A549 (cell line): ENCODE results near the gene EDEM1. TPM values are rescaled to one million over a fixed set of nuclear protein-coding genes. Genes with fewer than 3 reads are reported as not detected.

Experiments used
- ATAC-seq, 2 experiments: fragments of 200-7000 bp in 1 of 2; fragments of >200 bp in 1 of 2; cut with Nextera tagmentation in 1 of 2; cut with Tn5 transposase in 1 of 2; 3 replicates each; pipeline versions ENCODE4 v1.8.0 to v1.9.1; 2018 to 2020; ENCODE audit warnings: mild to moderate bottlenecking in 1 of 2, moderate library complexity in 1 of 2
- CTCF ChIA-PET: fragments of 300-600 bp; sonication (Branson Sonifier 250); formaldehyde crosslinking; extraction: SDS; loops from one replicate; lab custom pipeline; 2021; ENCODE audit warnings: antibody characterized with exemption, inconsistent platforms; lab: Yijun Ruan, JAX
- POLR2A ChIA-PET: fragments of 350-600 bp; formaldehyde crosslinking; extraction: SDS; loops from one replicate; lab custom pipeline; 2021; ENCODE audit warnings: antibody characterized with exemption, inconsistent platforms; lab: Yijun Ruan, JAX
- DNase-seq, 2 experiments: peaks; one replicate each; pipeline versions ENCODE4 v3.0.0 to v3.0.0-alpha.2; 2011 to 2016; ENCODE audit warnings: low read depth in 1 of 2, low spot score in 1 of 2
- FAIRE-seq: peaks from 2 replicates; lab custom pipeline; 2011; peaks lifted over from hg19 to GRCh38; lab: Jason Lieb, UNC
- H3K27ac ChIP-seq, 2 experiments: fragments of >200 bp; sonication (Bioruptor Twin); formaldehyde crosslinking; 3 replicates each; pipeline ENCODE4 v1.5.1; 2016 to 2017
- H3K4me1 ChIP-seq: fragments of >200 bp; sonication (Bioruptor Twin); formaldehyde crosslinking; 3 replicates; pipeline ENCODE4 v1.6.1; 2016
- H3K4me2 ChIP-seq: fragments of >200 bp; sonication (Bioruptor Twin); formaldehyde crosslinking; 3 replicates; pipeline ENCODE4 v1.6.1; 2016
- H3K4me3 ChIP-seq: fragments of >200 bp; sonication (Bioruptor Twin); formaldehyde crosslinking; 3 replicates; pipeline ENCODE4 v1.5.1; 2016
- H3K9me3 ChIP-seq: fragments of >200 bp; sonication (Bioruptor Twin); formaldehyde crosslinking; 3 replicates; pipeline ENCODE4 v1.6.1; 2016
- BHLHE40 ChIP-seq: IDR thresholded peaks from 2 replicates; pipeline ENCODE4 v1.6.1; 2012; ENCODE audit warnings: low read depth, low read length, inconsistent platforms
- EHMT2 ChIP-seq: fragments of 200-600 bp; sonication (generic); IDR thresholded peaks from 2 replicates; pipeline ENCODE4 v1.6.1; 2016; ENCODE audit warnings: antibody characterized with exemption, low read depth, mild to moderate bottlenecking, moderate library complexity
- ESRRA ChIP-seq: fragments of 150-350 bp; IDR thresholded peaks from 2 replicates; pipeline ENCODE4 v1.6.1; 2014; ENCODE audit warnings: mild to moderate bottlenecking, low read length, borderline replicate concordance
- FOSB ChIP-seq: fragments of 250-450 bp; sonication (Bioruptor Pico); IDR thresholded peaks from 2 replicates; pipeline ENCODE4 v1.5.0; 2020; ENCODE audit warnings: mild to moderate bottlenecking, moderate library complexity
- FOSL2 ChIP-seq, 2 experiments: fragments of 450-650 bp in 1 of 2; fragments of >200 bp in 1 of 2; sonication (Bioruptor Twin) in 1 of 2; formaldehyde crosslinking; IDR thresholded peaks; 2 replicates each; pipeline versions ENCODE4 v1.5.0 to v1.6.1; 2016 to 2020; ENCODE audit warnings: mild to moderate bottlenecking in 1 of 2, moderate library complexity in 1 of 2
- FOXS1 ChIP-seq: fragments of 250-450 bp; sonication (Bioruptor Pico); IDR thresholded peaks from 2 replicates; pipeline ENCODE4 v1.5.0; 2020; ENCODE audit warnings: mild to moderate bottlenecking, moderate library complexity
- GATA3 ChIP-seq: IDR thresholded peaks from 2 replicates; pipeline ENCODE4 v1.6.1; 2012; ENCODE audit warnings: borderline replicate concordance
- HOXB13 ChIP-seq: fragments of 250-450 bp; sonication (Bioruptor Pico); IDR thresholded peaks from 2 replicates; pipeline ENCODE4 v1.5.0; 2020; ENCODE audit warnings: low read depth, mild to moderate bottlenecking, moderate library complexity
- HOXB5 ChIP-seq: fragments of 250-450 bp; sonication (Bioruptor Pico); IDR thresholded peaks from 2 replicates; pipeline ENCODE4 v1.5.0; 2020; ENCODE audit warnings: mild to moderate bottlenecking, moderate library complexity
- JUN ChIP-seq, 2 experiments: fragments of >200 bp; sonication (Bioruptor Twin); formaldehyde crosslinking; IDR thresholded peaks; 2 replicates in 1 of 2; 3 replicates in 1 of 2; pipeline ENCODE4 v1.6.1; 2016 to 2017
- JUNB ChIP-seq: fragments of >200 bp; sonication (Bioruptor Twin); formaldehyde crosslinking; IDR thresholded peaks from 2 replicates; pipeline ENCODE4 v1.6.1; 2016
- KDM5A ChIP-seq: fragments of 200-600 bp; sonication (generic); IDR thresholded peaks from 2 replicates; pipeline ENCODE4 v1.6.1; 2016; ENCODE audit warnings: antibody characterized with exemption, mild to moderate bottlenecking
- MAFK ChIP-seq: fragments of 450-650 bp; IDR thresholded peaks from 2 replicates; pipeline ENCODE4 v1.6.1; 2014; ENCODE audit not compliant: partially characterized antibody
- MYC ChIP-seq: IDR thresholded peaks from 2 replicates; pipeline ENCODE4 v1.6.1; 2012; ENCODE audit warnings: mild to moderate bottlenecking, inconsistent platforms, low read length, improper control_type of control experiment, borderline replicate concordance
- NFE2L2 ChIP-seq: fragments of 150-350 bp; conservative IDR thresholded peaks from 2 replicates; pipeline ENCODE4 v1.6.1; 2014; ENCODE audit warnings: low read length
- PHF8 ChIP-seq: fragments of 200-600 bp; sonication (generic); IDR thresholded peaks from 2 replicates; pipeline ENCODE4 v1.6.1; 2016; ENCODE audit warnings: low read depth, mild to moderate bottlenecking, antibody characterized with exemption, moderate library complexity, borderline replicate concordance
- POLR2A ChIP-seq: IDR thresholded peaks from 2 replicates; pipeline ENCODE4 v1.6.1; 2012; ENCODE audit warnings: mild to moderate bottlenecking, low read length
- POLR2AphosphoS2 ChIP-seq: conservative IDR thresholded peaks from 2 replicates; pipeline ENCODE4 v1.6.1; 2012; ENCODE audit warnings: low read length, improper control_type of control experiment, inconsistent platforms
- SMC3 ChIP-seq: fragments of >200 bp; sonication (Bioruptor Twin); formaldehyde crosslinking; IDR thresholded peaks from 3 replicates; pipeline ENCODE4 v1.6.1; 2018; ENCODE audit warnings: inconsistent platforms
- SREBF2 ChIP-seq: fragments of 450-650 bp; IDR thresholded peaks from 2 replicates; pipeline ENCODE4 v1.6.1; 2014; ENCODE audit warnings: mild to moderate bottlenecking, moderate library complexity
- TFCP2L1 ChIP-seq: fragments of 250-450 bp; sonication (Bioruptor Pico); IDR thresholded peaks from 2 replicates; pipeline ENCODE4 v1.5.0; 2021; ENCODE audit warnings: mild to moderate bottlenecking
- TP53 ChIP-seq: fragments of 250-450 bp; sonication (Bioruptor Pico); IDR thresholded peaks from 2 replicates; pipeline ENCODE4 v1.5.0; 2021; ENCODE audit warnings: mild to moderate bottlenecking, moderate library complexity
- ZC3H11A ChIP-seq: fragments of 450-650 bp; IDR thresholded peaks from 2 replicates; pipeline ENCODE4 v1.6.1; 2014; ENCODE audit warnings: antibody characterized with exemption, mild to moderate bottlenecking
- ZNF302 ChIP-seq: fragments of 250-450 bp; sonication (Bioruptor Pico); IDR thresholded peaks from 2 replicates; pipeline ENCODE4 v1.9.0; 2021; ENCODE audit warnings: inconsistent platforms, mild to moderate bottlenecking, moderate library complexity
- ZSCAN20 ChIP-seq: fragments of 250-450 bp; sonication (Bioruptor Pico); IDR thresholded peaks from 2 replicates; pipeline ENCODE4 v1.8.0; 2022; ENCODE audit warnings: mild to moderate bottlenecking, moderate library complexity
- WGBS: methylation state at CpG from one replicate; pipeline ENCODE4 v1.1.6; 2017; ENCODE audit errors: missing lambda C conversion rate; 5-methylcytosine and 5-hydroxymethylcytosine counted together
- polyA plus RNA-seq, 4 experiments: library from polyadenylated mRNA; depleted of rRNA in 3 of 4; stranded (reverse); fragments of >200 nt; fragmentation: RNase III in 1 of 4; extraction: RNeasy Plus Mini Kit Qiagen cat#74134 plus additional on column Dnase treatment in 1 of 4; gene quantifications; 2 replicates in 3 of 4; 3 replicates in 1 of 4; pipeline ENCODE4 v1.2.3, GENCODE V29; 2011 to 2017
- TF ChIP-seq, protein P1 (sequence below): IDR thresholded peaks from 2 replicates; pipeline ENCODE4 v1.6.1; 2012
- TF ChIP-seq, protein P2 (sequence below): fragments of >200 bp; sonication (Bioruptor Twin); formaldehyde crosslinking; IDR thresholded peaks from 3 replicates; pipeline ENCODE4 v1.6.1; 2016
- TF ChIP-seq, protein P3 (sequence below): fragments of 200-600 bp; sonication (generic); IDR thresholded peaks from 2 replicates; pipeline ENCODE4 v1.6.1; 2016; ENCODE audit warnings: antibody characterized with exemption, mild to moderate bottlenecking, moderate library complexity
- TF ChIP-seq, protein P4 (sequence below): fragments of 450-650 bp; IDR thresholded peaks from 2 replicates; pipeline ENCODE4 v1.6.1; 2014; ENCODE audit warnings: antibody characterized with exemption

The EDEM1 gene
- polyA plus RNA-seq, 2 of the 4 experiments (the other 2 are of a cell fraction) = 16.3 to 40.9 TPM

DNA sequence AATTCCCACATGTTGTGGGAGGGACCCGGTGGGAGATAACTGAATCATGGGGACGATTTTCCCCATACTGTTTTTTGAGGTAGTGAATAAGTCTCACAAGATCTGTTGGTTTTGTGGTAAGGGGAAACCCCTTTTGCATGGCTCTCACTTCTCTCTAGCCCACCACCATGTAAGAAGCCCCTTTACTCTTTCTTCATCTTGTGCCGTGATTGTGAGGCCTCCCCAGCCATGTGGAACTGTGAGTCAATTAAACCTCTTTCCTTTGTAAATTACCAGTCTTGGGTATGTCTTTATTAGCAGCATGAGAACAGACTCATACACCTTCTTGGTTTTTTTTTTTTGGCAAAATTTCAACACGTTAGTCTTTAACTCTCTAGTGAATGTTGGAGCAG lies 47.3 kb upstream of the EDEM1 start:
- TF ChIP-seq MAFK = no peak
- TF ChIP-seq NFE2L2 = no peak
- no peak for TF ChIP-seq BHLHE40
- TF ChIP-seq SREBF2 = no peak
- no peak for TF ChIP-seq ZSCAN20 (CRISPR knock-in tag)
- TF ChIP-seq ZNF302 (CRISPR knock-in tag) = no peak
- no peak for TF ChIP-seq PHF8
- no peak overlapping the region for H3K4me3 ChIP-seq
- H3K27ac ChIP-seq = no peak overlapping the region
- ChIA-PET CTCF (interaction anchor here (0.8 to 1.9 kb wide), 3 partner anchors 11 to 428 kb away, joined by 3 to 5 read pairs (median 3); no protein-coding TSS in a partner anchor), POLR2A (no interaction called here)
- WGBS = 89% methylated on average over 4 of the region's 4 CpGs
- peaks cover 37% of the 10 kb centered on the region for H3K4me1 ChIP-seq
- H3K4me2 ChIP-seq = no peak overlapping the region
- H3K9me3 ChIP-seq = no peaks in the 10 kb centered on the region
- DNase-seq (no peak), FAIRE-seq (no peak), ATAC-seq (no peak)

DNA sequence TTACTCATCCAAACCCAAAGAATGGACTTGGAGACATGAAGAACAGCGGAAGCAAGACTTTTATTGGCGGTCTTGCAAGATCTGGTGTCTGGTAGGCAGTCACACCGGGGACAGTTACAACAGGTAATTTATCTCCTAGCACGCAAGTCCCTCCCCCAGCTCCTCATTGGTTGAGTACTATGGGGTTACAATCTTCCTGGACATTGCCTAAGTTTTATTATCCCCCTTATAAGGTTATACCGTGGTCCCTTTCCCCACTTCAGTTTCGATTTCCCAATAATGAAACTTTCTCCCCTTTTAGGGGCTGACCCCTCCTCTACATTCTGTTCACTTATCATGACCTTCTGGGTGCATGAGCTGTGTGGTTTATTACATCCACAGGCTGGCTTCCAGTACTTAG lies 46.7 kb upstream of the EDEM1 start:
- peaks cover 37% of the 10 kb centered on the region for H3K4me1 ChIP-seq
- DNase-seq (no peak), ATAC-seq (no peak), FAIRE-seq (no peak)
- WGBS = 98% methylated on average over 6 of the region's 6 CpGs
- ChIA-PET CTCF (interaction anchor here (1.1 kb wide), 1 partner anchor 10 kb away, joined by 4 read pairs; no protein-coding TSS in a partner anchor), POLR2A (no interaction called here)
- H3K27ac ChIP-seq = no peak overlapping the region
- TF ChIP-seq HOXB5 = no peak
- TF ChIP-seq KDM5A = no peak
- TF ChIP-seq, protein P1, sequence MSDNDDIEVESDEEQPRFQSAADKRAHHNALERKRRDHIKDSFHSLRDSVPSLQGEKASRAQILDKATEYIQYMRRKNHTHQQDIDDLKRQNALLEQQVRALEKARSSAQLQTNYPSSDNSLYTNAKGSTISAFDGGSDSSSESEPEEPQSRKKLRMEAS = no peak
- no peak for TF ChIP-seq ZC3H11A
- TF ChIP-seq POLR2A = no peak
- TF ChIP-seq NFE2L2 = no peak
- TF ChIP-seq EHMT2 = no peak
- TF ChIP-seq ESRRA = no peak
- no peak for TF ChIP-seq JUN (IDR thresholded peaks at IDR 0.05)
- no peak for TF ChIP-seq TP53 (CRISPR knock-in tag)
- no peak for TF ChIP-seq HOXB13 (CRISPR knock-in tag)
- TF ChIP-seq SMC3 = no peak
- no peak for TF ChIP-seq FOXS1 (CRISPR knock-in tag)
- no peak for TF ChIP-seq FOSL2 (IDR thresholded peaks at IDR 0.05)
- TF ChIP-seq FOSL2 (CRISPR knock-in tag; IDR thresholded peaks at IDR 0.05) = no peak
- TF ChIP-seq GATA3 = no peak
- no peak for TF ChIP-seq PHF8
- H3K9me3 ChIP-seq = no peaks in the 10 kb centered on the region
- H3K4me3 ChIP-seq = no peak overlapping the region
- H3K4me2 ChIP-seq = no peak overlapping the region

DNA sequence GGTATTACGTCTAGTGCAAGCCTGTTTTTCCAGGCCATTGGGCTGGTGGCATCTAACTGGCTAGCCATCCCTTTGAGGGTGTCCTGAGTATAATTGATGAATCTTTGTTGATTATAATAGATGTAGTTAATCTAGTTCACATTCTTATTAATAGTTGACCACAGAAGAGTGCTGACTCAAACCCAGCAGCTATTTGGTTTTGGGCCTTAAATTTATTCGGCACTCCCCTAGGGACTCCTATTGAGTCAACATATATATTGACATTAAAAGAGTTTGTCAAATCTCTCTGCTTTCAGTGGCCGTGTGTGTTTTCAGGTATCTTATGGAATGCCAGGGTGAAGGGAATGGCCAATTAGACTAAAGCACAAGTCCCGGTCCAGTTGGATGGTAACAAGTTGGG lies 45.7 kb upstream of the EDEM1 start:
- ATAC-seq = no peak
- CTCF ChIA-PET = no interaction called here
- no peak for FAIRE-seq
- Histone ChIP-seq H3K27ac (no peak overlapping the region), H3K9me3 (no peaks in the 10 kb centered on the region), H3K4me2 (no peak overlapping the region), H3K4me3 (no peak overlapping the region), H3K4me1 (peaks cover 30% of the 10 kb centered on the region)
- POLR2A ChIA-PET = no interaction called here
- WGBS = 94% methylated on average over 4 of the region's 4 CpGs
- TF ChIP-seq, protein P2, sequence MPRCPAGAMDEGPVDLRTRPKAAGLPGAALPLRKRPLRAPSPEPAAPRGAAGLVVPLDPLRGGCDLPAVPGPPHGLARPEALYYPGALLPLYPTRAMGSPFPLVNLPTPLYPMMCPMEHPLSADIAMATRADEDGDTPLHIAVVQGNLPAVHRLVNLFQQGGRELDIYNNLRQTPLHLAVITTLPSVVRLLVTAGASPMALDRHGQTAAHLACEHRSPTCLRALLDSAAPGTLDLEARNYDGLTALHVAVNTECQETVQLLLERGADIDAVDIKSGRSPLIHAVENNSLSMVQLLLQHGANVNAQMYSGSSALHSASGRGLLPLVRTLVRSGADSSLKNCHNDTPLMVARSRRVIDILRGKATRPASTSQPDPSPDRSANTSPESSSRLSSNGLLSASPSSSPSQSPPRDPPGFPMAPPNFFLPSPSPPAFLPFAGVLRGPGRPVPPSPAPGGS = no peak
- TF ChIP-seq JUNB (no peak), GATA3 (no peak), BHLHE40 (no peak), ZC3H11A (no peak), MYC (no peak), KDM5A (no peak), ZNF302 (CRISPR knock-in tag) (no peak), MAFK (no peak), EHMT2 (no peak), POLR2AphosphoS2 (no peak), TFCP2L1 (CRISPR knock-in tag) (no peak), FOSB (CRISPR knock-in tag) (no peak), NFE2L2 (no peak)
- TF ChIP-seq, protein P3, sequence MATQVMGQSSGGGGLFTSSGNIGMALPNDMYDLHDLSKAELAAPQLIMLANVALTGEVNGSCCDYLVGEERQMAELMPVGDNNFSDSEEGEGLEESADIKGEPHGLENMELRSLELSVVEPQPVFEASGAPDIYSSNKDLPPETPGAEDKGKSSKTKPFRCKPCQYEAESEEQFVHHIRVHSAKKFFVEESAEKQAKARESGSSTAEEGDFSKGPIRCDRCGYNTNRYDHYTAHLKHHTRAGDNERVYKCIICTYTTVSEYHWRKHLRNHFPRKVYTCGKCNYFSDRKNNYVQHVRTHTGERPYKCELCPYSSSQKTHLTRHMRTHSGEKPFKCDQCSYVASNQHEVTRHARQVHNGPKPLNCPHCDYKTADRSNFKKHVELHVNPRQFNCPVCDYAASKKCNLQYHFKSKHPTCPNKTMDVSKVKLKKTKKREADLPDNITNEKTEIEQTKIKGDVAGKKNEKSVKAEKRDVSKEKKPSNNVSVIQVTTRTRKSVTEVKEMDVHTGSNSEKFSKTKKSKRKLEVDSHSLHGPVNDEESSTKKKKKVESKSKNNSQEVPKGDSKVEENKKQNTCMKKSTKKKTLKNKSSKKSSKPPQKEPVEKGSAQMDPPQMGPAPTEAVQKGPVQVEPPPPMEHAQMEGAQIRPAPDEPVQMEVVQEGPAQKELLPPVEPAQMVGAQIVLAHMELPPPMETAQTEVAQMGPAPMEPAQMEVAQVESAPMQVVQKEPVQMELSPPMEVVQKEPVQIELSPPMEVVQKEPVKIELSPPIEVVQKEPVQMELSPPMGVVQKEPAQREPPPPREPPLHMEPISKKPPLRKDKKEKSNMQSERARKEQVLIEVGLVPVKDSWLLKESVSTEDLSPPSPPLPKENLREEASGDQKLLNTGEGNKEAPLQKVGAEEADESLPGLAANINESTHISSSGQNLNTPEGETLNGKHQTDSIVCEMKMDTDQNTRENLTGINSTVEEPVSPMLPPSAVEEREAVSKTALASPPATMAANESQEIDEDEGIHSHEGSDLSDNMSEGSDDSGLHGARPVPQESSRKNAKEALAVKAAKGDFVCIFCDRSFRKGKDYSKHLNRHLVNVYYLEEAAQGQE = no peak
- TF ChIP-seq, protein P4, sequence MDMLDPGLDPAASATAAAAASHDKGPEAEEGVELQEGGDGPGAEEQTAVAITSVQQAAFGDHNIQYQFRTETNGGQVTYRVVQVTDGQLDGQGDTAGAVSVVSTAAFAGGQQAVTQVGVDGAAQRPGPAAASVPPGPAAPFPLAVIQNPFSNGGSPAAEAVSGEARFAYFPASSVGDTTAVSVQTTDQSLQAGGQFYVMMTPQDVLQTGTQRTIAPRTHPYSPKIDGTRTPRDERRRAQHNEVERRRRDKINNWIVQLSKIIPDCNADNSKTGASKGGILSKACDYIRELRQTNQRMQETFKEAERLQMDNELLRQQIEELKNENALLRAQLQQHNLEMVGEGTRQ = no peak
- no peak for DNase-seq
